Measurements from ENCODE around the gene TMEM208. TPM values are rescaled to one million over a fixed set of nuclear protein-coding genes. Genes with fewer than 3 reads are reported as not detected.

The TMEM208 gene
- polyA plus RNA-seq, 2 of the 4 experiments (the other 2 are of a cell fraction), result 73.5 to 114 TPM

DNA sequence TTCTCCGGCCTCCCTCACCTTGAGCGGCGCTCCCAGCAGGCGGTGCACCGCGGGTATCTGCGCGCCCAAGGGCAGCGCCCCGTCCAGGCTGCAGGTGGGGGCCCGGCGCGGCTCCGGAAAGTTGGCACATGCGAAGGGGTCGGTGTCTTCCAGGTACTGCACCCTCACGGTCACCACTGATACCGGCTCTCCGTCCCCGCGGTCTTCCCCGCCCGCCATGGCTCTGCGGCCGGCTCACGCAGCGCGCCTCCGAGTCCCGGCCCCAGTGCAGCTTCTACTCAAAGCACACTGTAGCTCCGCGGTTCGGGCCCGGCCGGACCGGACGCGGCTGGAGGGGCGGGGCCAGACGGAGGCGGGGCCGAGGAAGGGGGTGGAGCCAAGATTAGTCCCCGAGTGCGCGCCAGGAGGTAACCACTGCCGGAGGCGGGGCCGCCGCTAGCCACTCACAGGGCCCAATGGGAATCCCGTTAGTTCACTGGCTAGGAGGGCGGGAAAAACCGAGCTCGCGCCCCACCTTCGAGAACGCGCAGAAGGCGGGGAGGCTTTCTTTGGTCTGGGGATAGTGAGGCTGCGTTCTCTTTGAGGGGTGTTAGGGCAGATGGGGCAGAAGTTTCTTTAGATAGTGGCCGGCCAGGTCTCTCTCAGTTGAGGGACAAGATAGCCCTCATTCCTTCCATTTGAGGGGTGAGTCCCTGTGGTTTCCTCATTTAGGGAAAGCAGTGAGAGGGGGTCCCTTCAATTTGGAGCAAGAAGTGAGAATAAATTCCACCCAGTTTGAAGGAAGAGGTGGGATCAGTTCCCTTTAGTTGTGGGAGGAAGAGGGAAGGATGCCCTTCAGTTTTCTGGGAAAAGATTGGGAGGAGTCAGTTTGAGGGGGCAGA lies 20.5 kb downstream of the TMEM208 start, which contains the start of gene FHOD1 (continued):
- TF ChIP-seq, protein P1, sequence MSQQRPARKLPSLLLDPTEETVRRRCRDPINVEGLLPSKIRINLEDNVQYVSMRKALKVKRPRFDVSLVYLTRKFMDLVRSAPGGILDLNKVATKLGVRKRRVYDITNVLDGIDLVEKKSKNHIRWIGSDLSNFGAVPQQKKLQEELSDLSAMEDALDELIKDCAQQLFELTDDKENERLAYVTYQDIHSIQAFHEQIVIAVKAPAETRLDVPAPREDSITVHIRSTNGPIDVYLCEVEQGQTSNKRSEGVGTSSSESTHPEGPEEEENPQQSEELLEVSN (IDR thresholded peaks at IDR 0.05; ENCODE audit: borderline replicate concordance, low read depth), result peak; percentile 96
- TF ChIP-seq PHF8 (IDR thresholded peaks at IDR 0.05; ENCODE audit: borderline replicate concordance, low read depth) (peak; percentile 51; the same call in 1 of the 2 replicates), EP300 (IDR thresholded peaks at IDR 0.05) (no peak), HOXB5 (CRISPR knock-in tag; IDR thresholded peaks at IDR 0.05) (no peak)

DNA sequence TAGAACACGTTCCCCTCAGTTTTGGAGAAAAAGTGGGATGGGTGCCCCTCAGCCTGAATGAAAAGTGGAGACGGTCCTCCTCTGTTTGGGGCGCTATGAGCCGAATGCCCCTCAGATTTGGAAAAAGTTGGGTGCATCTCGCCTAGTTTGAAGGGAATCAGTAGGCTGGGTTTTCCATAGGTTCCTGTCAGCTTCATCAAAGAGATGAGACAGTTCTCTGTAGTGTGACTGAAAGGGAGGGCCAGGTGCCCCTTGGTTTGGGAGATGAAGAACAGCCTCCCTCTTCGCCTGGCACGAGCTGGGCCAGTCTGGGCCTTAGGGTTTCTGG lies 21.1 kb downstream of the TMEM208 start:
- peak overlapping the region; percentile 77 to 95 for H3K27ac ChIP-seq
- CTCF ChIA-PET, result interaction anchor here (0.7 to 9.7 kb wide), 13 partner anchors 12 to 569 kb away, joined by 3 to 138 read pairs (median 6); partner anchors contain the start of genes KCTD19, LRRC36 and TMEM208
- no peaks in the 10 kb centered on the region for H3K9me3 ChIP-seq
- no peak for FAIRE-seq
- H3K4me2 ChIP-seq, result peak overlapping the region; percentile 97
- peak overlapping the region; percentile 74 for H3K4me3 ChIP-seq
- H3K4me1 ChIP-seq, result peaks cover 45% of the 10 kb centered on the region
- TF ChIP-seq, protein P2, sequence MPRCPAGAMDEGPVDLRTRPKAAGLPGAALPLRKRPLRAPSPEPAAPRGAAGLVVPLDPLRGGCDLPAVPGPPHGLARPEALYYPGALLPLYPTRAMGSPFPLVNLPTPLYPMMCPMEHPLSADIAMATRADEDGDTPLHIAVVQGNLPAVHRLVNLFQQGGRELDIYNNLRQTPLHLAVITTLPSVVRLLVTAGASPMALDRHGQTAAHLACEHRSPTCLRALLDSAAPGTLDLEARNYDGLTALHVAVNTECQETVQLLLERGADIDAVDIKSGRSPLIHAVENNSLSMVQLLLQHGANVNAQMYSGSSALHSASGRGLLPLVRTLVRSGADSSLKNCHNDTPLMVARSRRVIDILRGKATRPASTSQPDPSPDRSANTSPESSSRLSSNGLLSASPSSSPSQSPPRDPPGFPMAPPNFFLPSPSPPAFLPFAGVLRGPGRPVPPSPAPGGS (IDR thresholded peaks at IDR 0.05), result 0 out of 3 replicates have a peak, but pooled peaks have one; percentile 6
- TF ChIP-seq MAZ (IDR thresholded peaks at IDR 0.05; ENCODE audit: borderline replicate concordance, low read depth, low read length) (no peak), HDAC2 (IDR thresholded peaks at IDR 0.05) (no peak), ZFP36 (IDR thresholded peaks at IDR 0.05; ENCODE audit: borderline replicate concordance, partially characterized antibody) (no peak), RARB (CRISPR knock-in tag; IDR thresholded peaks at IDR 0.05) (no peak), CBX2 (IDR thresholded peaks at IDR 0.05; ENCODE audit: borderline replicate concordance, low read depth) (no peak), KDM1A (IDR thresholded peaks at IDR 0.05; ENCODE audit: low read depth) (no peak), HOXA7 (CRISPR knock-in tag; IDR thresholded peaks at IDR 0.05) (no peak), SMC3 (IDR thresholded peaks at IDR 0.05) (no peak), MYC (IDR thresholded peaks at IDR 0.05; ENCODE audit: borderline replicate concordance, low read length) (no peak), CEBPB (IDR thresholded peaks at IDR 0.05) (no peak), EHMT2 (IDR thresholded peaks at IDR 0.05; ENCODE audit: low read depth) (no peak), SREBF2 (IDR thresholded peaks at IDR 0.05) (no peak), FOSB (CRISPR knock-in tag; IDR thresholded peaks at IDR 0.05) (no peak), CHD2 (IDR thresholded peaks at IDR 0.05; ENCODE audit: low read length, partially characterized antibody) (peak; percentile 12), RFX5 (IDR thresholded peaks at IDR 0.05) (no peak), CBX8 (IDR thresholded peaks at IDR 0.05) (no peak), EHF (CRISPR knock-in tag; IDR thresholded peaks at IDR 0.05) (no peak), ZSCAN20 (CRISPR knock-in tag; IDR thresholded peaks at IDR 0.05) (no peak), FOXS1 (CRISPR knock-in tag; IDR thresholded peaks at IDR 0.05) (no peak), NR3C1 (IDR thresholded peaks at IDR 0.05) (no peak)
- TF ChIP-seq, protein P1 (IDR thresholded peaks at IDR 0.05; ENCODE audit: borderline replicate concordance, low read depth), result no peak
- TF ChIP-seq, protein P3, sequence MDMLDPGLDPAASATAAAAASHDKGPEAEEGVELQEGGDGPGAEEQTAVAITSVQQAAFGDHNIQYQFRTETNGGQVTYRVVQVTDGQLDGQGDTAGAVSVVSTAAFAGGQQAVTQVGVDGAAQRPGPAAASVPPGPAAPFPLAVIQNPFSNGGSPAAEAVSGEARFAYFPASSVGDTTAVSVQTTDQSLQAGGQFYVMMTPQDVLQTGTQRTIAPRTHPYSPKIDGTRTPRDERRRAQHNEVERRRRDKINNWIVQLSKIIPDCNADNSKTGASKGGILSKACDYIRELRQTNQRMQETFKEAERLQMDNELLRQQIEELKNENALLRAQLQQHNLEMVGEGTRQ (IDR thresholded peaks at IDR 0.05), result no peak
- TF ChIP-seq, protein P4, sequence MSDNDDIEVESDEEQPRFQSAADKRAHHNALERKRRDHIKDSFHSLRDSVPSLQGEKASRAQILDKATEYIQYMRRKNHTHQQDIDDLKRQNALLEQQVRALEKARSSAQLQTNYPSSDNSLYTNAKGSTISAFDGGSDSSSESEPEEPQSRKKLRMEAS (IDR thresholded peaks at IDR 0.05), result peak; percentile 27; the same call in 1 of the 2 replicates
- POLR2A ChIA-PET, result interaction anchor here (0.5 to 3.3 kb wide), 11 partner anchors 9 to 194 kb away, joined by 3 to 30 read pairs (median 3); partner anchors contain the start of gene TMEM208
- no peak for DNase-seq (ENCODE audit: low read depth in 1 of 2, low spot score in 1 of 2)
- ATAC-seq, result peak in 1 of 2 experiments; percentile 2; a peak in 1 of 6 replicates
- 11% methylated on average over 7 of the region's 7 CpGs for WGBS (ENCODE audit: missing lambda C conversion rate)

All from A549 (cell line).